SU-DHL-6 (cell line): Measurements from ENCODE around the gene MEIOB.
"Not testable (repeated sequence)": the region's sequence is repeated elsewhere in the genome, so short reads cannot be mapped to it uniquely, and the experiment has no call there.

ENCODE experiments used
- H2AFZ ChIP-seq: fragments of 200-600 bp; sonication (generic); 2 replicates; pipeline ENCODE4 v1.6.1; 2014; ENCODE audit warnings: low read depth, mild to moderate bottlenecking, moderate library complexity, mixed read lengths, antibody characterized with exemption, low read length; ENCODE audit not compliant: severe bottlenecking
- H3F3A ChIP-seq: fragments of 200-600 bp; shearing (Covaris generic); 2 replicates; pipeline ENCODE4 v1.6.0; 2016; ENCODE audit warnings: antibody characterized with exemption, mild to moderate bottlenecking; ENCODE audit not compliant: insufficient read depth
- H3K27ac ChIP-seq: fragments of 200-600 bp; sonication (generic); 2 replicates; pipeline ENCODE4 v1.5.1; 2016; ENCODE audit warnings: low read depth, mild to moderate bottlenecking, low read length, moderate library complexity, mixed read lengths
- H3K27me3 ChIP-seq: fragments of 200-600 bp; sonication (generic), shearing (Covaris generic); 2 replicates; pipeline ENCODE4 v1.6.0; 2014; ENCODE audit warnings: mild to moderate bottlenecking, low read length
- H3K36me3 ChIP-seq: fragments of 200-600 bp; sonication (generic); 2 replicates; pipeline ENCODE4 v1.6.1; 2014; ENCODE audit warnings: mild to moderate bottlenecking, low read length, mixed read lengths
- H3K4me2 ChIP-seq: fragments of 300-600, 200-600 bp; shearing (Covaris generic), sonication (generic); 2 replicates; pipeline ENCODE4 v1.6.0; 2014; ENCODE audit warnings: low read length, low read depth, mild to moderate bottlenecking; ENCODE audit not compliant: poor library complexity, severe bottlenecking
- H3K4me3 ChIP-seq: fragments of 200-600 bp; sonication (generic); 2 replicates; pipeline ENCODE4 v1.5.1; 2014; ENCODE audit warnings: antibody characterized with exemption, low read length, mild to moderate bottlenecking, mixed read lengths; ENCODE audit not compliant: insufficient read depth, poor library complexity, severe bottlenecking
- H3K79me2 ChIP-seq: fragments of 200-600 bp; sonication (generic); 2 replicates; pipeline ENCODE4 v1.6.1; 2014; ENCODE audit warnings: mild to moderate bottlenecking, low read length, moderate library complexity; ENCODE audit not compliant: insufficient read depth
- H3K9ac ChIP-seq: fragments of 200-600 bp; sonication (generic); 2 replicates; pipeline ENCODE4 v1.7.0; 2014; ENCODE audit warnings: mild to moderate bottlenecking, low read length
- H3K9me2 ChIP-seq: fragments of 200-600 bp; sonication (generic); replicated peaks from 2 replicates; pipeline ENCODE4 v1.6.1; 2014; ENCODE audit warnings: low read length; ENCODE audit not compliant: insufficient read depth
- H3K9me3 ChIP-seq: fragments of 200-600 bp; sonication (generic); 2 replicates; pipeline ENCODE4 v1.6.1; 2014; ENCODE audit warnings: low read length, mixed read lengths; ENCODE audit not compliant: insufficient read depth
- H4K20me1 ChIP-seq: fragments of 200-600 bp; sonication (generic); 2 replicates; pipeline ENCODE4 v1.6.1; 2014; ENCODE audit warnings: low read depth, mild to moderate bottlenecking, antibody characterized with exemption, low read length, moderate library complexity, mixed read lengths
- EZH2phosphoT487 ChIP-seq: fragments of 200-600 bp; sonication (generic), shearing (Covaris generic); conservative IDR thresholded peaks from 2 replicates; pipeline ENCODE4 v1.6.1; 2018; ENCODE audit warnings: mild to moderate bottlenecking, antibody characterized with exemption, low read length, moderate library complexity, mixed read lengths
- TF ChIP-seq, protein P1 (sequence below): fragments of 200-600 bp; sonication (generic); IDR thresholded peaks from one replicate; pipeline ENCODE4 v1.5.1; 2017; ENCODE audit warnings: antibody characterized with exemption, mild to moderate bottlenecking, low read length, moderate library complexity; ENCODE audit not compliant: insufficient read depth, poor library complexity, severe bottlenecking

Gene MEIOB

DNA sequence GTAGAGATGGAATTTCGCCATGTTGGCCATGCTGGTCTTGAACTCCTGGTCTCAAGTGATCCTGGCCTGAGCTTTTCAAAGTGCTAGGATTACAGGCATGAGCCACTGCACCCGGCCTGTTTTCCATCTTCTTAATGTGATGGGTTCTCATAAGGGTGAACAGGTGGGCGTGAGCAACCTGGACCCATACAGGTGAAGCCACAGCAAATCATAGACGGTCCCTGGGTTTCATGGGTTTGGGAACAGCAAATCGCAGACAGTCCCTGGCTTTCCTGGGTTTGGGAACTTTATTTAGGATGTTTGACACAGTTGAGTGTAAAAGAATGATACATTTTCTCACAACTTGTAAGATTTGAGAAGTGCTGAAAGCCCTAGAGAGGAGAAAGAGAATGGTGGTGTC is 12.9 kb upstream of the MEIOB start:
- Histone ChIP-seq H3K27me3 (no peaks in the 10 kb centered on the region), H2AFZ (no peak overlapping the region), H3K4me3 (no peak overlapping the region), H3F3A (no peaks in the 10 kb centered on the region), H3K27ac (no peak overlapping the region), H3K9me3 (no peaks in the 10 kb centered on the region), H3K9ac (no peak overlapping the region), H3K9me2 (no peaks in the 10 kb centered on the region), H3K36me3 (no peaks in the 10 kb centered on the region), H3K79me2 (no peaks in the 10 kb centered on the region), H3K4me2 (no peak overlapping the region), H4K20me1 (no peaks in the 10 kb centered on the region)
- TF ChIP-seq EZH2phosphoT487, result no peak
- TF ChIP-seq, protein P1, sequence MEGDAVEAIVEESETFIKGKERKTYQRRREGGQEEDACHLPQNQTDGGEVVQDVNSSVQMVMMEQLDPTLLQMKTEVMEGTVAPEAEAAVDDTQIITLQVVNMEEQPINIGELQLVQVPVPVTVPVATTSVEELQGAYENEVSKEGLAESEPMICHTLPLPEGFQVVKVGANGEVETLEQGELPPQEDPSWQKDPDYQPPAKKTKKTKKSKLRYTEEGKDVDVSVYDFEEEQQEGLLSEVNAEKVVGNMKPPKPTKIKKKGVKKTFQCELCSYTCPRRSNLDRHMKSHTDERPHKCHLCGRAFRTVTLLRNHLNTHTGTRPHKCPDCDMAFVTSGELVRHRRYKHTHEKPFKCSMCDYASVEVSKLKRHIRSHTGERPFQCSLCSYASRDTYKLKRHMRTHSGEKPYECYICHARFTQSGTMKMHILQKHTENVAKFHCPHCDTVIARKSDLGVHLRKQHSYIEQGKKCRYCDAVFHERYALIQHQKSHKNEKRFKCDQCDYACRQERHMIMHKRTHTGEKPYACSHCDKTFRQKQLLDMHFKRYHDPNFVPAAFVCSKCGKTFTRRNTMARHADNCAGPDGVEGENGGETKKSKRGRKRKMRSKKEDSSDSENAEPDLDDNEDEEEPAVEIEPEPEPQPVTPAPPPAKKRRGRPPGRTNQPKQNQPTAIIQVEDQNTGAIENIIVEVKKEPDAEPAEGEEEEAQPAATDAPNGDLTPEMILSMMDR, result no peak

DNA sequence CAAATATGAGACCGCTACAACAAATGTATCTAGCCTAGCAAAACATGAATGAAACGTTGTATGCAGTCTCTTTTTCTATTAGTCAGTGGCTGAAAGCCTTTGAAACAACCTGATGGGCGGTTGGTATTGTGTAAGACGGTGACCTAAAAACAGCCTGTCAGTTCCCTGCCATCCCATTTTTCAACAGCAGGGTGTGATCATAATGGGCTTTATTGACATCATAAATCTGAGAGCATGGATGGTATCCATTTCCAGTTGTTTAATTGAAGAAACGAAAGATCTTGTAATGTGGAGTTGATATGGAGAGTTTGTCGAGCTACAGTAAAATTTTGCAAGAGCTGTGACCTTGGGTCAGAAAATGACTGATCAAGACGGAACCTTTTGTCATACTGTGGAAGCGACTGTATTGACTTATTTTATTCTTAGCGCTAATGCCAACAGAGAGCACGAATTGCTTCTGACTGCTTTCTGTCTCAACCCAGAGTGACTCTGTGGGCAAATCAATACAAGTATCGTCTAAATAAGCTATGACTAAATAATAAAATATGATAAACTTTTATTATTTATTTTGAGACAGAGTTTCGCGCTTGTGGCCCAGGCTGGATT is 12.3 kb upstream of the MEIOB start:
- H3K9me2 ChIP-seq, result no peaks in the 10 kb centered on the region
- H3K27ac ChIP-seq, result no peak overlapping the region
- H4K20me1 ChIP-seq, result no peaks in the 10 kb centered on the region
- H3K79me2 ChIP-seq, result no peaks in the 10 kb centered on the region
- H3K9me3 ChIP-seq, result no peaks in the 10 kb centered on the region
- no peak overlapping the region for H2AFZ ChIP-seq
- no peak overlapping the region for H3K4me3 ChIP-seq
- H3F3A ChIP-seq, result no peaks in the 10 kb centered on the region
- no peaks in the 10 kb centered on the region for H3K36me3 ChIP-seq
- no peaks in the 10 kb centered on the region for H3K27me3 ChIP-seq
- TF ChIP-seq, protein P1, result no peak
- TF ChIP-seq EZH2phosphoT487, result no peak
- H3K9ac ChIP-seq, result no peak overlapping the region
- no peak overlapping the region for H3K4me2 ChIP-seq

DNA sequence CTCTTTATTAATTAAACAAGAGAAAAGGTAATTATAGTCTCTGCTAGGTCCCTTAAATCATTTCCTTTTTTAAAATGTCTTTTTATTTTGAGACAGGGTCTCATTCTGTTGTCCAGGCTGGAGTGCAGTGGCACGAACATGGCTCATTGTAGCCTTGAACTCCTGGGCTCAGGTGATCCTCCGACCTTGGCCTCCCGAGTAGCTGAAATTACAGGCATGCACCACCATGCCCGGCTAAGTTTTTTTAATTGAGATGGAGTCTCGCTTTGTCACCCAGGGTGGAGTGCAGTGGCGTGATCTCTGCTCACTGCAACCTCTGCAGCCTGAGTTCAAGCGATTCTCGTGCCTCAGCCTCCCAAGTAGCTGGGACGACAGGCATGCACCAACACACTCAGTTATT is 9.2 kb upstream of the MEIOB start:
- H3K4me2 ChIP-seq, H3F3A ChIP-seq, H3K79me2 ChIP-seq, H3K9me3 ChIP-seq, H3K27ac ChIP-seq, H3K27me3 ChIP-seq, H3K9me2 ChIP-seq, H3K4me3 ChIP-seq, H4K20me1 ChIP-seq, H3K36me3 ChIP-seq, H2AFZ ChIP-seq, H3K9ac ChIP-seq: not testable (repeated sequence)

DNA sequence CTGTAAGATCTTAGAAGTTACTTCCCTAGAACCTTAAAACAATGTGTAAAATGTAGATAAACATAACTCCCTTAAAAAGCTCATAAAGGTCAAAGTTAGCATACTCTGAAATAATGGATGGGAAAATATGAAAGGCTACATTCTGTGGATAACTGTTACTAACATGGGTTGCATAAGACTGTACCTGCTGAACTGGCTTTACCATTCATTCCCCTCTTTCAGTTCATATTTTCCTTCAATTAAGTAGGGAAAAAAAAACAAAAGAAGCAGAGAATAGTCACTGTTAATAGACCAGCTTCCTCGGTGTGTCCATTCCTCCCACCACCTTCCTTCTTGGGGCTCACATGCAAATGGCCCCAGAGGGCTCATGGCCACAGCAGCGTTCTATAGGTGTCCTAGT is 7.5 kb upstream of the MEIOB start:
- no peak overlapping the region for H3K4me3 ChIP-seq
- H3K36me3 ChIP-seq, result no peaks in the 10 kb centered on the region
- H3K27me3 ChIP-seq, result no peaks in the 10 kb centered on the region
- H3K4me2 ChIP-seq, result no peak overlapping the region
- no peak overlapping the region for H3K9ac ChIP-seq
- H4K20me1 ChIP-seq, result no peaks in the 10 kb centered on the region
- H3K9me3 ChIP-seq, result no peaks in the 10 kb centered on the region
- H3K79me2 ChIP-seq, result no peaks in the 10 kb centered on the region
- H2AFZ ChIP-seq, result no peak overlapping the region
- H3F3A ChIP-seq, result no peaks in the 10 kb centered on the region
- TF ChIP-seq EZH2phosphoT487, result no peak
- TF ChIP-seq, protein P1, result no peak
- H3K27ac ChIP-seq, result no peak overlapping the region
- H3K9me2 ChIP-seq, result no peaks in the 10 kb centered on the region
